ENCODE measurements around the gene KPNB1.

The KPNB1 gene

GRCh38 chr17:47719411-47720152, 69.9 kb downstream of the KPNB1 start:
- Histone ChIP-seq H3K36me3 (ENCODE audit: insufficient read depth) (no peaks in the 10 kb centered on the region), H2AFZ (ENCODE audit: low read depth) (peak overlapping the region; percentile 26; the same call in 1 of the 2 replicates), H3K27me3 (ENCODE audit: insufficient read depth, low read depth) (no peaks in the 10 kb centered on the region), H3K4me3 (IDR thresholded peaks at IDR 0.05; ENCODE audit: insufficient read depth, low read depth, low read length) (no peak overlapping the region), H4K20me1 (ENCODE audit: insufficient read depth) (no peaks in the 10 kb centered on the region), H3K27ac (peak overlapping the region; percentile 45; the same call in 1 of the 2 replicates), H3K9ac (peak overlapping the region; percentile 14; the same call in 1 of the 2 replicates), H3K4me2 (peak overlapping the region; percentile 98), H3K79me2 (ENCODE audit: insufficient read depth, low read depth) (no peaks in the 10 kb centered on the region), H3K4me1 (ENCODE audit: low read depth, poor library complexity, severe bottlenecking) (peaks cover 45% of the 10 kb centered on the region)
- TF ChIP-seq CTCF (conservative IDR thresholded peaks at IDR 0.05; ENCODE audit: low read depth, low read length): no peak

- Histone ChIP-seq H2AFZ (ENCODE audit: low read depth) (peak overlapping the region; percentile 26; the same call in 1 of the 2 replicates), H3K4me2 (peak overlapping the region; percentile 98), H3K4me1 (ENCODE audit: low read depth, poor library complexity, severe bottlenecking) (peaks cover 45% of the 10 kb centered on the region), H3K27ac (peak overlapping the region; percentile 45; the same call in 1 of the 2 replicates), H3K27me3 (ENCODE audit: insufficient read depth, low read depth) (no peaks in the 10 kb centered on the region), H3K4me3 (IDR thresholded peaks at IDR 0.05; ENCODE audit: insufficient read depth, low read depth, low read length) (no peak overlapping the region), H4K20me1 (ENCODE audit: insufficient read depth) (no peaks in the 10 kb centered on the region), H3K79me2 (ENCODE audit: insufficient read depth, low read depth) (no peaks in the 10 kb centered on the region), H3K36me3 (ENCODE audit: insufficient read depth) (no peaks in the 10 kb centered on the region), H3K9ac (peak overlapping the region; percentile 14; the same call in 1 of the 2 replicates)
- TF ChIP-seq CTCF (conservative IDR thresholded peaks at IDR 0.05; ENCODE audit: low read depth, low read length): no peak
Measured at GRCh38 chr17:47720196-47720595, 70.5 kb downstream of the KPNB1 start.

- Histone ChIP-seq H2AFZ (ENCODE audit: low read depth) (no peak overlapping the region; the same call in 1 of the 2 replicates), H3K9ac (no peak overlapping the region), H3K79me2 (ENCODE audit: insufficient read depth, low read depth) (no peaks in the 10 kb centered on the region), H3K27ac (no peak overlapping the region), H3K36me3 (ENCODE audit: insufficient read depth) (no peaks in the 10 kb centered on the region), H3K4me3 (IDR thresholded peaks at IDR 0.05; ENCODE audit: insufficient read depth, low read depth, low read length) (no peak overlapping the region), H4K20me1 (ENCODE audit: insufficient read depth) (no peaks in the 10 kb centered on the region), H3K27me3 (ENCODE audit: insufficient read depth, low read depth) (no peaks in the 10 kb centered on the region), H3K4me1 (ENCODE audit: low read depth, poor library complexity, severe bottlenecking) (peaks cover 45% of the 10 kb centered on the region), H3K4me2 (peak overlapping the region; percentile 98)
- TF ChIP-seq CTCF (conservative IDR thresholded peaks at IDR 0.05; ENCODE audit: low read depth, low read length): no peak
Measured at GRCh38 chr17:47720754-47721533, 71.2 kb downstream of the KPNB1 start.

- Histone ChIP-seq H3K9ac (no peak overlapping the region), H3K79me2 (ENCODE audit: insufficient read depth, low read depth) (no peaks in the 10 kb centered on the region), H4K20me1 (ENCODE audit: insufficient read depth) (no peaks in the 10 kb centered on the region), H2AFZ (ENCODE audit: low read depth) (no peak overlapping the region), H3K27me3 (ENCODE audit: insufficient read depth, low read depth) (no peaks in the 10 kb centered on the region), H3K4me1 (ENCODE audit: low read depth, poor library complexity, severe bottlenecking) (peaks cover 44% of the 10 kb centered on the region), H3K4me3 (IDR thresholded peaks at IDR 0.05; ENCODE audit: insufficient read depth, low read depth, low read length) (no peak overlapping the region), H3K27ac (no peak overlapping the region), H3K36me3 (ENCODE audit: insufficient read depth) (no peaks in the 10 kb centered on the region), H3K4me2 (no peak overlapping the region)
- no peak for TF ChIP-seq CTCF (conservative IDR thresholded peaks at IDR 0.05; ENCODE audit: low read depth, low read length)
Measured at GRCh38 chr17:47721725-47722124, 72.0 kb downstream of the KPNB1 start.

Data from KMS-11 (cell line).